ENCODE data around the gene PSAPL1.
"Not testable (repeated sequence)": the region's sequence is repeated elsewhere in the genome, so short reads cannot be mapped to it uniquely, and the experiment has no call there.

Gene PSAPL1

DNA sequence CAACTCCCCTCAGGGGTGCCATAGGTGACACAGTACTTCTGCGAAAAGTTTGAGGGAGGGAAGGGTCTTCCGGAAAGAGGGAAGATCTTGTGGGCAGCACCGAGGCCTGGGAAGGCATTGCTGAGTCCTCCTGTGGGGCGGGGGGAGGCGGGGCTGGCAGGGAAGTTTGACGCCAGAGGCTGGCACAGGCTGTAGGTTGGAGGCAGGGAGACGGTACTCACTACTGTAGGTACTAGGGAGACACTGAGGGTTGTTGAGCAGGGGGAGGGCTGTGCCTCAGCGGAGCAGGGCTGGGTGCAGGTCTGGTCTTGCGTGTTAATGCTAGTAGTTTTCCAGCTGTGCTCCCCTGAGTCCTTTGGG is 23.3 kb upstream of the PSAPL1 start:
- DNase-seq = no peak

DNA sequence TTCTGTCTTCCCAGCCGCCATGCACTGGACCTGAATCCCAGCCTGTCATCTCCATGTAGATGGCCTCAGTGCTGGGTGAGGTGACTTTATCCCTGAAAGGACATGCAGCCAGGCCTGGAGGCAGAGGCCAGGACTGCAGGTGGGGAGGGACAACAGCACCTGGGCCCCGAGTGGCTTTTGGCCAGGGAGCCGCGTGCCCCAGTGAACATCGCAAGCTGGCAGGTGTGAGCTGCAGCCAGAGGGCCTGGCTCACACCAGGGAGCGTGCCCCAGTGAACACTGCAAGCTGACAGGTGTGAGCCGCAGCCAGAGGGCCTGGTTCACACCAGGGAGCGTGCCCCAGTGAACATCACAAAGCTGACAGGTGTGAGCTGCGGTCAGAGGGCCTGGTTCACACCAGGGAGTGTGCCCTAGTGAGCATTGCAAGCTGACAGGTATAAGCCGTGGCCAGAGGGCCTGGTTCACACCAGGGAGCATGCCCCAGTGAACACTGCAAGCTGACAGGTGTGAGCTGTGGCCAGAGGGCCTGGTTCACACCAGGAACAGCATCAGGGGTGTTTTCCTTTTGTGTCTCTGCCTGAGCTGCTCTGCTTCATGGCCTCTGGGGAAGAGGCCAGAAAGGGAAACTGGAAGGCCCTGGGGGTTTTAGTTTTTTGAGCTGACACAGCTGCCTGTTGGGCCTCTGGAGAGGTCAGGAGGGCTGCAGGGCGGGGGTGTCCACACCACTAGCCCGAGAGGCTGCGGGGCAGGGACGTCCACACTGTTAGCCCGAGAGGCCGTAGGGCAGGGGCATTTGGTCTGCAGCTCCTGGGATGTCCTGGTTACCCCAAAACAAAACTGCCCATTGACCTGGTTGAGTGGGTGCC is 22.7 kb upstream of the PSAPL1 start:
- DNase-seq = no peak

DNA sequence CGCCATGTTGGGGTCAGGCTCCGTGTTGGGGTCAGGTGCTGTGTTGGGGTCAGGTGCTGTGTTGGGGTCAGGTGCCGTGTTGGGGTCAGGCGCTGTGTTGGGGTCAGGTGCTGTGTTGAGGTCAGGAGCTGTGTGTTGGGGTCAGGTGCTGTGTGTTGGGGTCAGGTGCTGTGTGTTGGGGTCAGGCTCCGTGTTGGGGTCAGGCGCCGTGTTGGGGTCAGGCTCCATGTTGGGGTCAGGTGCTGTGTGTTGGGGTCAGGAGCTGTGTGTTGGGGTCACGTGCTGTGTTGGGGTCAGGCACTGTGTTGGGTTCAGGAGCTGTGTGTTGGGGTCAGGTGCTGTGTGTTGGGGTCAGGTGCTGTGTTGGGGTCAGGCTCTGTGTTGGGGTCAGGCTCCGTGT is 18.1 kb upstream of the PSAPL1 start:
- not testable (repeated sequence) for DNase-seq

DNA sequence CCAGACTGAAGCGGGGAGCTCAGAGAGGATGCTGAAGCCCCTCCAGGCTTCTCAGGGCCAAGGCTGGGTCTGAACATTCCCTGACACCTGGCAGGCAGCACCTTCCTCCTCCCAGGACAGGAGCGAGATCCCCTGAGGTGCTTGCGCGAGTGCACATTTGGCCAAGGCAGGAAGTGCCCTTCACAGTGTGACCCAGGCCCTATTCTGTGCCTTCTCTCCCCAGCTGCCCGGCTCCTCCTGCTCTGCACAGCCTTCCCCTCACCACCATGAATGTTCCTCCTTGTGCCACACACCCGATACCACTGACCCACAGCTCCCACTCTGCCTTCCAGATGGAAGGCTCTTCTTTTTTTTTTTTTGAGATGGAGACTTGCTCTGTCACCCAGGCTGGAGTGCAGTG is 17.1 kb upstream of the PSAPL1 start:
- no peak for DNase-seq

DNA sequence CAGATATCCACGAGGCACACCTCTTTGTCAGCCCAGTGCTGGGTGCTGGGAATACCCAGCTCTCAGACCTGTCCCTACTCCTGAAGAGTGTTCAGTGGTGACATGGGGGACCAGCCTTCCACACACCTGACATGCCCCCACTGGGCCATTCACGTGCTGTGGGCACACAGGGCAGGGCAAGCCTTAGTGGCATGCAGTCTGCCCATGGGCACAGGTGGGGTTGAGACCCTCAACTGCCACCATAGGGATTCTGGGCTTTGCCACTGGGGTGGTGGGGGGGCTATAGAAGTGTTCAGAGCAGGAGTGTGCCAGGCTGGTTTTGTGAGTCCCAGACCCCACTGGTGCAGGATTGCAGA is 16.7 kb upstream of the PSAPL1 start:
- DNase-seq = no peak

DNA sequence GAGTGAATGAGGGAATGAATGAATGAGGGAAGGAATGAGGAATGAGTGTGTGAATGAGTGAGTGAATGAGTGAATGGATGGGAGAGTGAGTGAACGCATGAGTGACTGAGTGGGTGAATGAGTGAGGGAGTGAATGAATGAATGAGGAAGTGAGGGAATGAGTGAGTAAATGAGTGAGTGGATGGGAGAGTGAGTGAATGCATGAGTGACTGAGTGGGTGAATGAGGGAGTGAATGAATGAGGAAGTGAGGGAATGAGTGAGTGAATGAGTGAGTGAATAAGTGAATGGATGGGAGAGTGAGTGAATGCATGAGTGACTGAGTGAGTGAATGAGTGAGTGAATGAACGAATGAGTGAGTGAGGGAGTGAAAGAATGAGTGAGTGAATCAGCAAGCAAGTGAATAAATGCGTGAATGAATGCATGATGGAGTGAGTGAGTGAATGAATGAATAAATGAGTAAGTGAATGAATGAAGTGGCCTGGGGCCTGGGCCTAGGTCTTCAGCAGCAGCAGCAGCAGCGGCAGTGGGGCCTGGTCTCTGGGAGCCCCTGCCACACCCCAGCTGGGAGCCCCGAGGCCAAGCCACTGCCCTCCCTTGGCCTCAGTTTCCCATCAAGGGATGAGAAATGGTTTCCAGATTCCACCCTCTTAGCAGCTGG is 16.2 kb upstream of the PSAPL1 start:
- DNase-seq = no peak

DNA sequence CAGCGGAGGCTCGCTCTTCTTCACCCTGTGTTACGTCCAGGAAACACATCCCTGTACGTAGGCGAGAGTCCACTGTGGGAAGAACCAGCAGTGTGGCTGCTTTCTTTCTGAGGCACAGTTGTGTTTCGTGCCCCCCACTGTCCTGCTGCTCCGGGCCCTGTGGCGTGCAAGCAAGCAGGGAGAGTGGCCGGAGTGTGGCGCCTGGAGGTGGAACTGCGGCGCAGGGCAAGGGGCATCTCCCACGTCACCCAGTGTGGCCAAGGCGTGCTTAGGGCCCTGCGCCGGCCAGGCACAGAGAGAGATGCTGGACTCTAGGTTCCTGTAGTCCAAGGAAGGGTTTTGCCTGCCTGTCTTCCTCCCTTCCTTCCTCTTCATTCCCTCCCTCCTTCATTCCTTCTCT is 13.3 kb upstream of the PSAPL1 start:
- DNase-seq = no peak

DNA sequence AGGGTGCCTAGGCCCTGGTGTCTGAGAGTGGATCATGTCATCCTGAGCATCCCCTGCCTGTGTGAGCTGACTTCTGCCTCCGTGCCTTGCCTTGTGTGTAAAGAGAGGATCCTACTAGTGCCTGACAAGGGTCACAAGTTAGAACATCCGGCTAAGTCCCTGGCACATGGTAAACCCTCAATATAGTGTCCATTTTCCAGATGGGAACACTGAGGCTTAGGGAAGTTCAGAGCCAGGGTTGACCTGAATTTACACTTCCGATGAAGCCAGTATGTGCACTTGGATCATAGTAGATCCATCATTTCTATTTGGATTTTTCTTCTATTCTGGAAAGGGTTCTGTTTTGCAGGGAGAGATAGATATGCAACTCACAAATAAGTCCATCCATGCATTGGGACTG is 12.5 kb upstream of the PSAPL1 start:
- no peak for DNase-seq

DNA sequence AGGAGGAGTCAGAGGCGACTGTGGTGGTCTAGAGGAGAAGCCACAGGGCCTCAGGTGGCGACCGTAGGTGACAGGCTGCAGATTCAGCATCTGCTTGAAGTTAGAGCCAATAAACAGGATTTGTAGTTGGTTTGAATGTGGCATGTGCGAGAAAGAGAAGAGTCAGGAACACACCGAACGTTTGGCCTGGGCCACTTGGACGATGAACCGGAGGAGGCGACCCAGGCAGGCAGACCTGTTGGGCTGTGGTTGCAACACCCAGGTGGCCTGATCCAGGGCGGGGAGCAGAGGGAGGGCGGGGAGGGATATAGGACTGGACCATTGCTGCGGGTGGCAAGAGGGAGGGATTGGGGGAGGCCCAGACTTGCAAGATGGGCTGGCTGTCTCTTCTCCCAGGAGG is 10.0 kb upstream of the PSAPL1 start:
- no peak for DNase-seq

DNA sequence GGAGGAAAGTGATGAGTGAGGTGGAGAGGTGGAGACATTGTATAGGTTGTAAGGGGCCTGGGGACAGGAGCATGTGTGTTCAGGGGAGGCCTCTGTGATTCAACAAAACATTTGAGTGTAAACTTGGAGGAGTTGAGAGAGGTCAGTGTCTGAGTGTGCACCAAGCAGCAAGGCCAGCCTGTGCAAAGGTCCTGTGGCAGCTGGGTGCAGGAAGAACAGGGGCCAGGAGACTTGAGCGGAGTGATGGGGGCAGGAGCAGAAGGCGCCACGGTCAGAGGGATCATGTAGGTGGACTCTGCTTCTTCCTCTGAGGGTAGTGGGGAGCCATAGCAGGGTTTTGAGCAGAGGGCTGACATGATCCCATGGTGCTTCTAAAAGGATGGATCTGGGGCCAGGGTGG is 9.6 kb upstream of the PSAPL1 start:
- DNase-seq = no peak

DNA sequence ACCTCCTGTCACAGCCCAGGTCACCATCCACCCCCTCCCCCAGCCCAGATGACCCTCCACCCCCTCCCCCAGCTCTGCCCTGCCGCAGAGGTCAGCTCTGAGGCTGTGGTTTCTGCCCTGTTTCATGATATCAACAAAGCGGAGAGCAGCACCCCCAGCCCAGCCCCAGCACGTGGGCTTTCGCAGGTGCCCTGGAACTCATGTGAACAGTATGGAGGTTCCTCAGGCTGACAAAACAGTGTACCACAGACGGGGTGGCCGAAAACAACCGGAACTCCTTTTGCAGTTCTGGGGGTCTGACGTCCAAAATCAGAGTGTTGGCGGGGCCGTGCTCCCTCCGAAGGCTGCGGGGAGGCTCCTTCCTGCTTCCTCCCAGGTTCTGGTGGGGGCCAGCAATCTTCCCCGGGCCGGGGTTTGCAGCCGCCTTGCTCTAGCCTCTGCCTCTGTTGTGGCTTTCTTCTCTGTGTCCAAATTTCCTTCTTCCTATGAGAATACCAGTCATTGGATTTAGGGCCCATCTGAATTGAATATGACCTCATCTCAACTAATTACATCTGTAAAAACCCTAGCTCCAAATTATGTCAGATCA is 7.9 kb upstream of the PSAPL1 start:
- no peak for DNase-seq

DNA sequence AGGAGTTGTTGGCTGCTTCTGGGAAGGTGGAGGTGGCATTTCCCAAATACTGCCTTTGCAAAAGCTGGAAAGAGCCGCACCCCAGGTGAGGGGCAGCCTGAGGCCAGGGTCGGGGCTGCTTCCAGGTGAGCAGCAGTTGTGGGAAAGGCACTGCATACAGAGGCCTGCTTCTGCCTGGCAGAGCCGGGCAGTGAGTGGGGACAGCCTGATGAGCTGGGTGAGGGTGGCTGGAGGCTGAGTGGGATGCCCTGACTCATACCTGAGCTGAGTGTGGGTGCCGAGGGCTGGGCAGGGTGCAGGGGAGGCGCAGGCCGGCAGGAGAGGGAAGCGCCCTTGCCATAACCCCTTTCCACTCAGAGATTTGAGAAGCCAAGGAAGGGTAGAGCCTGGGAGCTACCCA is 6.5 kb upstream of the PSAPL1 start:
- no peak for DNase-seq

DNA sequence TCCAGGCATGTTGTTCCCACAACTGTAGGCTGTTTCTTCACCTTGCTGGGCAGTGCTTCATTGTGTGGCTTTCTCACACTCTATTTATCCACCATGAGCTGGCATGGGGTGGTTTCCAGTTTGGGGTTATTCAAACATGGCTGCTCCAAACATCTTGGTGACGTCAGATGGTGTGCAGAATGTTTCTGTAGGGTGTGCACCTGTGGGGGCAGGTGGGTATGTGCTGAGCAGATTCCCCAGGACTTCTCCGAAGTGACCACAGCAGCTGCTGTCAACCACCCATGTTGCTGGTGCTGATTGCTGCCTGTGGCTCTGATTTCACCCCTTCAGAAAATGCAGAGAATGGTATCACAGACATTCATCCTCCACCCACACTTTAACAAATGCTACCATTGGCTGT is 5.0 kb upstream of the PSAPL1 start:
- DNase-seq = no peak

DNA sequence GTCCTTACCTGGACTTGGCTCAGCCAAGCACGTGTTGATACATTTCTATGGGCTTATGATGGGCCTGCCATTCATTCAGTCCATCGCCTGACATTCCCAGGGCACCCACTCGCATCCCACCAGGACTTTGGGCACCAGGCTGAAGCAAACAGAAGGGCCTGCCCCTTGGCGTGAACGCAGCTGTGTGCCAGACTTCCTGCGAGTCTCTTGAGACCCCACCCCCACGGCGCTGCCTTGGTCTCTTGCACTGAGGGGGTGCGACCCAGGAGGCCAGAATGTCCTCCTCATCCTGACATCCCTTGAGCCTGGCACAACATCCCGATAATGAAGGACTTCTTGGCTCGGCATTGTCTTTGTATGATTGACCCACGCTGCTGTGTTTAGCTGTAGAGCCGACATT is 1.5 kb upstream of the PSAPL1 start:
- no peak for DNase-seq

DNA sequence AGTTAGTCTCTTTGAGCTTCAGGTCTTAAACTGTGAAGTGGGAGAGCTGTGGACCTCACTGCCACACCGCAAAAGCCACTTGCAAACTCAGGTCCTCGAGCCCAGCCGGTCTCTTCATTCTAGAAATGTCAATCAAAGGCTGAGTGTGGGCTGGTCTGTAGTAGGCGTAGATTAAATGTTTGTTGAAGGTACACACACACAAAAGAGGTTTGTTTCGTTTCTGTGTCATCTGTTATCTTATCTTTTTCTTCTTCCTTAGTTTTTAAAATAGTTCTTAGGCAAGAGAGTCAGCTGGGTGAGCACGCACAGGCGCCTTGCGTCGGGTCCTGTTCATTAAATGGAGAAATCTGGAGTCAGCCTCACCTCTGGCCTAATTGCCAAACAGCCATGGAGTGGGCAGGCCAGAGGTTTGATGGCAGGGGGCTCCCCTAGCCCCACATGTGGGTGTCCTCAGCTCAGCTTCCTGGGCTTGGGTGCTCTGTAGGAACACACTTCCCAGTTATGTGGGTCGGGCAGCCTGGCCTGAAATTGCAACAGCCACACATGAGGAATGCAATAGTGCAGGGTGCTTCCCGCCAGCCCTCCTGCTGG is 836 bp upstream of the PSAPL1 start:
- no peak for DNase-seq

DNA sequence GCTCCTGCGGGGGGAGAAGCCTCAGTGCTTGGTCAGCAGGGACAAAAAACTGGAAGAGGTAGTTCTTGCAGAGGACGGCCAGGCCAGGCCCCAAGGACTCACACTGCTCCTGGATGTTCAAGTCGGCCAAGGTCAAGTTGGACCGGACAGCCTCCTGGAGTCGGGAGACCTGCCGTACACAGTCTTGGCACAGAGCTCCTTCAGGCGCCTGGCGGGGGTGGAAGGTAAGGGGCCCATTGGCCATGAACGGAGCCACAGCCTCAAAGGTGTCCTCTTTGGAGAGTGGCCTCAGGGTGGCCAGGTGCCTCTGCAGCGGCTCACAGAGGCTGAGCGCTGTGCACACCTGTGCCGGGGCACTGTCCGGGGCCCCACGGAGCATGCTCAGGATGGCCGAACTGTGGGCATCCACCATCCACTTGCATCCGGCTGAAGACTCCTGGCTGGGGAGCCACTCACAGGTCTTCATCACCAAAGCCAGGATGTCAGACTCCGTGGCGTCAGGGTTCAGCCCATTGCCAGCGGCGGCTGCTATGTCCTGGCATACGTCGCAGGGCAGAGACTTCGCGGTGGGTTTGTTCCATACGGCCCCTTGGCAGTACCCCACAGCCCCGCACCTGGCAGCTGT is 477 bp downstream of the PSAPL1 start:
- no peak for DNase-seq

DNA sequence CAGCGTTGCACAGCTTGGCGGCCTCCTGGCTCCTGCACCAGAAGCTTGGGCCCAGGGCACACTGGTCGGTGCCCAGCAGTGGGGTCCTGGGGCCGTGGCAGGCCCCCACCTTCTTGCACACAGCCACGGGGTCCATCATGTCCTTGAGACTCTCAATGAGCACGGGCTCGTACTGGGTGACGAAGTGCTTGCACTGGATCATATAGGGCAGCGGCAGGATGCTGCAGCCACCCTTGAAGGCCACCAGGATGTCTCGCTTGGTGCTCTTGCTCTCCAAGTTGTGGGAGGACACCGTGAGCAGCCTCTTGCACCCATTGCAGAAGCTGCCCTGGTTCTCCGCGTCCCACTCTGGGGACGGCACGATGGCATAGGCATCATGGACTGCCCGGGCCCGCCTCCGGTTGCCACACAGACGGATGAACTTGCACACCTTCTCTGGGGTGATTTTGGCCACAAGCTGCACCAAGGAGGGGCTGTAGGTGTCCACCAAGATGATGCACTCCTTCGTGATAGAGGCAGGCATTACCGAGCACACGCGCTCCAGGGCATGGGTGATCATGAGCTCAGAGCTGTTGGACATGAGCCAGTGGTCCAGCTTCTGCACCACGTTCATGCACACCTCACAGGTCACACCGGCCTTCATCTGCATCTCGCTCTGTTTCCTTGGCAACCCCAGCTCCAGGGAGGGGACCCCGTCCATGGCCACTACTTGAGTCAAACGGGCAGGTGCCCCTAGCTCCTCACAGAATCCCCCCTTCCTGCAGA is 1.2 kb downstream of the PSAPL1 start:
- no peak for DNase-seq

DNA sequence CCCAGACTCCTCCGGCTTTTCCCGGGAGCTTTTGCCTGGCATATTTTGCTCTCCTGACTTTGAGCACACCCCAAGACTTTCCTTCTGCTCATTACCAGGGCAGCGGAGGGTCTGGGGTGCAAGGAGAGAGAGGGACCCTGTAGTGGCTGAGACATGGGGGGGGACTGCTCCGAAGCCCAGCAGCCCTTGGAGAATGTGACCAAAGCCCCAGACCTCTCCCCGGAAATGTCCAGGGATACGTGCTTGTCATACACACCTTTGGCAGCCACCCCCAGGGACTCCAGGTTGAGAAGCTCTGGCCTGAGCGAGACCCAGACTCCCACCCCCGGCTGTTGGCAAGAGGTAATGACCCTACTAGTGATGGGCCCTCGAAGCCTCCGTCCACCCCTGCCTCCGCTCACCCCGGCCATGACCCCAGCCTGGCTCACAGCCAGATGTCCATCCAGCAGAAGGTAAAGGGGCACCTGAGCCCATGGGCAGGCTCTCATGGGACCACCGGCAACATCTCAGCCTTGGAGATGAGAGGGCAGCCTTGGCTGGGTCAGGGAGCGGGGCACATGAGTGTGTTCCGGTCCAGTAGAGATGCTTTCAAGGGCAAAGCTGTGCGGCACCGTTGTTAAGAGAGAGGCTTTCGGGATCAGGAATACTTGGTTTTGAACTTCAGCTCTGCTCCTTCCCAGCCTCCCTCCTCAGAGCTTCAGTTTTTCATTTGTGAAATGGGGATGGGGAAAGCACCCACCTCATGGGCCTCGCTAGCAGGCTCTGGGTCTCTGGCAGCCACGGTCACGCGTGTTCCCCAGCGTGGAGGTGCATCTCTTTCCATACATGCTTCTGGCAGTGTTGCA is 2.0 kb downstream of the PSAPL1 start:
- no peak for DNase-seq

DNA sequence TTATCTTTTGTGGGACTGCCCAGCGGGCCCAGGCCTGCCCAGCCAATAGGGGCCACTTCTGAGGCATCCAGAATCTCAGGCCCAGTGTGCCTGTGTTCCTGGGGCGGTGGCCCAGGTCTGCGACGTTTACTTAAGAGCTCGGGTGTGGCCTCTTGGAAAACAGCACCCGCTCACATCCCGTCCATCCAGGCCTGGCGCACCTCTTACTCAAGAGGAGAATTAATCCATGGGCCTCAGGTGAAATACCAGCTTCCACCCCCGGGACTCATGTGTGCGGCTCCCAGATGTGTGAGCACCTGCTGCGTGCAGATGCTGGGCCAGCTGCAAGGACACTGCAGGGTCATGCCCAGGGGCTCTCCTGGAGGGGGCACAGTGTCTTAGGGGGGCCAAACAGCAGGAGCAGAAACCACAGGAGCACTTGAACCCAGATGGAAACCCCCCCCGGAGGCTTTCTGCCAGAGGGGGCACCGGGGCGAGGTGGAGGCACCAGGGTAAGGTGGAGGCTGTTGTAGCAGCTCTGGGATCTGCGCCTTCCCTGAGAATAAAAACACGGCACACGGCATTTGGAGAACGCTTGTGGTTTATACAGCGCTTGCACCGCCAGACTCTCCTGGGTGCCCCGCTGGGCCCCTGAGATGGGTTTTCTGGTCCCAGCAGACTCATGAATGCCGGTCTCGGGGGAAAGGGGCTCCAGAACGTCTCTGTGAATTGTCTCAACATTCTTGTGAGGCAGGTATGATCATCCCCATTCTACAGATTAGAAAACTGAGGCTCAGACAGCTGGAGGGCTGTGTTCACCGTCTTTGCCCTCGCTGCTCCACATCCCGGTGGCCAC is 2.8 kb downstream of the PSAPL1 start:
- DNase-seq = no peak

DNA sequence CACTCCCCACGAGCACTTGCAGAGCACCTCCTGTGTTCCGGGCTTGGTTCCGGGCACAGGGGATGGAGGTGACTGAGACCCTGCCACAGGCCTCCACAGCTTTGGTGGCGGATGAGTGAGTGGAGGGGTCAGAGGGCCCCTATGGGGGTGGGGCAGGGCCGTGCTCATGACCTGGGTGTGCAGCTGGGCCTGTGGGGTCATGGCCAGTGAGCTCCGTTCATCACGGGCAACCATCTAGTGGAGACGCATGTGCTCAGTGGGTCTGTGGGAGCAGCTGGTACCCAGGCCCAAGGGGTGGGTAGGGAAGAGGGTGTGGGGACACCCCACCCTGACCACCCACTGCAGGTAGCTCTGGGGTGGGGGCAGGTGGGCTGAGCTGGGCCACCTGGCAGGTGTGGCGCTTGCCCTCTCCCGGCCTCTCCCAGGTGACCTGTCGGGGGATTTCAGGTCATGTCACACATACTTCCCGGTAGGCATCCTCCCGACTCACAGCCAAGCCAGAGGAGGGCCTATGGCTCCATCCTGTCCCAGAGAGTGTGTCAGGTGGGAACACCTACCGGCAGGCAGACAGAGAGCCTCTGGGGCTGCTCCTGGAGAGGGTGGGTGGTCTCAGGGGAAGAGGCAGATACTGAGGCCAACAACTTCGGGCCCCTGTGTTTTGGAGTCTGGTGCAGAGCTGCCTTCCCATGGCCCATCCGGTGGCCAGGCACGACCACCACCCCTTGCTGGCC is 3.6 kb downstream of the PSAPL1 start:
- DNase-seq = no peak

Measured in activated CD4-positive, alpha-beta T cell treated with anti-CD3 and anti-CD28 coated beads for 4 hours (primary cell).